ENCODE results near the gene ISCA1. TPM values are rescaled to one million over a fixed set of nuclear protein-coding genes. Genes with fewer than 3 reads are reported as not detected.

ISCA1 gene
- polyA plus RNA-seq, 1 donor from 2014 or later: 141 TPM

DNA sequence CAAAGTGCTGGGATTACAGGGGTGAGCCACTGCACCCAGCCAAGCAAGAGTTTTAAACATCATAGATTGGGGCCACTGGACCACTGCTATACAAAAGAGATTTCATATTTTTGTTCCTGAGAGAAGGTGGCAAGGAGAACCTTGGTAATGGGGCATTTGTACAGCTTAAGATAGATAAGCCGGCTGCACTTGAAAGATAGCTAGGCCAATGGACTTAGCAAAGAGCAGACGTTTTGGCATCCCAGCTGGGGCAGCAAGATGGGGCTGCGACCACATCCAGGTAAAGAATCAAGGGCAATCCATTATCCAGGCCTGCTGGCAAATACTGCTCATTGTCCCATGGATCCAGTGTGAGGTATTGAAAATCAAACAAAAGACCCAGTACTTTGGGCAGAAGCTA, 3.9 kb upstream of the ISCA1 start:
- no peak overlapping the region for H3K27ac ChIP-seq (ENCODE audit: low read length)

GRCh38 chr9:86285261-86285660, 2.9 kb upstream of the ISCA1 start:
- Histone ChIP-seq H3K4me2 (ENCODE audit: low read length) (no peak overlapping the region), H3K27me3 (ENCODE audit: insufficient read depth, low read depth, low read length) (no peaks in the 10 kb centered on the region), H3K27ac (ENCODE audit: low read length) (no peak overlapping the region), H3K4me3 (ENCODE audit: low read length) (no peak overlapping the region), H3F3A (ENCODE audit: insufficient read depth, low read length, poor library complexity, severe bottlenecking) (no peaks in the 10 kb centered on the region), H3K79me2 (replicated peaks; ENCODE audit: insufficient read depth, low read length) (peaks cover 14% of the 10 kb centered on the region), H2AFZ (ENCODE audit: low read depth, low read length) (no peak overlapping the region), H3K36me3 (ENCODE audit: insufficient read depth, low read length) (no peaks in the 10 kb centered on the region), H4K20me1 (ENCODE audit: insufficient read depth) (no peaks in the 10 kb centered on the region), H3K9me2 (ENCODE audit: insufficient read depth, low read length) (no peaks in the 10 kb centered on the region), H3K9ac (ENCODE audit: low read length) (no peak overlapping the region), H3K9me3 (ENCODE audit: low read length) (no peaks in the 10 kb centered on the region)
- TF ChIP-seq TAF1 (IDR thresholded peaks at IDR 0.05; ENCODE audit: low read depth): no peak
- TF ChIP-seq SMC3 (conservative IDR thresholded peaks at IDR 0.05; ENCODE audit: poor library complexity): no peak
- no peak for TF ChIP-seq MXI1 (conservative IDR thresholded peaks at IDR 0.05; ENCODE audit: poor library complexity, severe bottlenecking)
- no peak for TF ChIP-seq EP300 (conservative IDR thresholded peaks at IDR 0.05; ENCODE audit: poor library complexity, severe bottlenecking)
- TF ChIP-seq, protein P1, sequence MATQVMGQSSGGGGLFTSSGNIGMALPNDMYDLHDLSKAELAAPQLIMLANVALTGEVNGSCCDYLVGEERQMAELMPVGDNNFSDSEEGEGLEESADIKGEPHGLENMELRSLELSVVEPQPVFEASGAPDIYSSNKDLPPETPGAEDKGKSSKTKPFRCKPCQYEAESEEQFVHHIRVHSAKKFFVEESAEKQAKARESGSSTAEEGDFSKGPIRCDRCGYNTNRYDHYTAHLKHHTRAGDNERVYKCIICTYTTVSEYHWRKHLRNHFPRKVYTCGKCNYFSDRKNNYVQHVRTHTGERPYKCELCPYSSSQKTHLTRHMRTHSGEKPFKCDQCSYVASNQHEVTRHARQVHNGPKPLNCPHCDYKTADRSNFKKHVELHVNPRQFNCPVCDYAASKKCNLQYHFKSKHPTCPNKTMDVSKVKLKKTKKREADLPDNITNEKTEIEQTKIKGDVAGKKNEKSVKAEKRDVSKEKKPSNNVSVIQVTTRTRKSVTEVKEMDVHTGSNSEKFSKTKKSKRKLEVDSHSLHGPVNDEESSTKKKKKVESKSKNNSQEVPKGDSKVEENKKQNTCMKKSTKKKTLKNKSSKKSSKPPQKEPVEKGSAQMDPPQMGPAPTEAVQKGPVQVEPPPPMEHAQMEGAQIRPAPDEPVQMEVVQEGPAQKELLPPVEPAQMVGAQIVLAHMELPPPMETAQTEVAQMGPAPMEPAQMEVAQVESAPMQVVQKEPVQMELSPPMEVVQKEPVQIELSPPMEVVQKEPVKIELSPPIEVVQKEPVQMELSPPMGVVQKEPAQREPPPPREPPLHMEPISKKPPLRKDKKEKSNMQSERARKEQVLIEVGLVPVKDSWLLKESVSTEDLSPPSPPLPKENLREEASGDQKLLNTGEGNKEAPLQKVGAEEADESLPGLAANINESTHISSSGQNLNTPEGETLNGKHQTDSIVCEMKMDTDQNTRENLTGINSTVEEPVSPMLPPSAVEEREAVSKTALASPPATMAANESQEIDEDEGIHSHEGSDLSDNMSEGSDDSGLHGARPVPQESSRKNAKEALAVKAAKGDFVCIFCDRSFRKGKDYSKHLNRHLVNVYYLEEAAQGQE (IDR thresholded peaks at IDR 0.05; ENCODE audit: borderline replicate concordance): no peak
- no peak for TF ChIP-seq POLR2AphosphoS5 (IDR thresholded peaks at IDR 0.05)
- no peak for TF ChIP-seq CTCF (IDR thresholded peaks at IDR 0.05; ENCODE audit: poor library complexity, severe bottlenecking)
- no peak for TF ChIP-seq RAD21 (conservative IDR thresholded peaks at IDR 0.05)
- TF ChIP-seq EZH2 (IDR thresholded peaks at IDR 0.05; ENCODE audit: borderline replicate concordance, insufficient read depth, low read length, poor library complexity, severe bottlenecking): no peak

More for the DNA sequence above, 3.9 kb upstream of the ISCA1 start:
- no peaks in the 10 kb centered on the region for H3K9me3 ChIP-seq (ENCODE audit: low read length)
- H2AFZ ChIP-seq (ENCODE audit: low read depth, low read length): no peak overlapping the region
- H3K9me2 ChIP-seq (ENCODE audit: insufficient read depth, low read length): no peaks in the 10 kb centered on the region
- peaks cover 4% of the 10 kb centered on the region for H3K79me2 ChIP-seq (replicated peaks; ENCODE audit: insufficient read depth, low read length)
- TF ChIP-seq CTCF (IDR thresholded peaks at IDR 0.05; ENCODE audit: poor library complexity, severe bottlenecking) (no peak), EP300 (conservative IDR thresholded peaks at IDR 0.05; ENCODE audit: poor library complexity, severe bottlenecking) (no peak), POLR2AphosphoS5 (IDR thresholded peaks at IDR 0.05) (no peak), SMC3 (conservative IDR thresholded peaks at IDR 0.05; ENCODE audit: poor library complexity) (no peak)
- H3F3A ChIP-seq (ENCODE audit: insufficient read depth, low read length, poor library complexity, severe bottlenecking): no peaks in the 10 kb centered on the region
- H3K36me3 ChIP-seq (ENCODE audit: insufficient read depth, low read length): no peaks in the 10 kb centered on the region
- H3K27me3 ChIP-seq (ENCODE audit: insufficient read depth, low read depth, low read length): no peaks in the 10 kb centered on the region
- no peak overlapping the region for H3K9ac ChIP-seq (ENCODE audit: low read length)
- H4K20me1 ChIP-seq (ENCODE audit: insufficient read depth): no peaks in the 10 kb centered on the region
- no peak overlapping the region for H3K4me3 ChIP-seq (ENCODE audit: low read length)
- no peak overlapping the region for H3K4me2 ChIP-seq (ENCODE audit: low read length)

Measured in neural cell (in vitro differentiated cells).